GM13976 (cell line): Measurements from ENCODE around the gene PCGF1.

Experiments used
- DNase-seq: peaks from one replicate; pipeline ENCODE4 v3.0.0; 2012; ENCODE audit warnings: low spot score
- in situ Hi-C: fragments of 300-500 bp; cut with MboI; formaldehyde crosslinking; loops from one replicate; pipeline ENCODE4 v1.12.0; 2022; ENCODE audit warnings: low sequenced_read_pairs, mixed read lengths, inconsistent platforms; ENCODE audit not compliant: unreplicated experiment
- TF ChIP-seq, protein P1 (sequence below): IDR thresholded peaks from 2 replicates; pipeline ENCODE4 v1.5.1; 2012; ENCODE audit warnings: borderline replicate concordance, mild to moderate bottlenecking; ENCODE audit not compliant: insufficient read depth; ENCODE audit errors: extremely low read depth, missing control alignments, control extremely low read depth

PCGF1 gene

DNA sequence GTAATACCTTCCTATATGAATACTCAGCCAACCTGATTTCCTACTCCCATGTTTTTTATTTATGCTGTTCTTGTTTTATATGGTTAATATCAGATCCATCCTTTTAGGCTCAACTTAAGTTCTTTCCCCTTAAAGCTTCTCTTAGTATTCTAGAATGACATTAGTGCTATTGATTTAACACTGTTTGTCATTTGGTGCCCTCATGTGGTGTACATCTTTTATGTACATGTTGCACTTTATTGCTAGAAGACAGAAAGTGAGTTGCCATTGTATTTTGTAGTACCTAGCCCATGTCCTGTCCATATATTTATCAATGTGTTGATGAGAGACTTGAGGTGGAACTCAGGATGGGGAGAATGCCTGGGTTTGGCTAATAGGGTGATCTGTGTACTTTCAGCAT lies 24.7 kb upstream of the PCGF1 start:
- TF ChIP-seq, protein P1, sequence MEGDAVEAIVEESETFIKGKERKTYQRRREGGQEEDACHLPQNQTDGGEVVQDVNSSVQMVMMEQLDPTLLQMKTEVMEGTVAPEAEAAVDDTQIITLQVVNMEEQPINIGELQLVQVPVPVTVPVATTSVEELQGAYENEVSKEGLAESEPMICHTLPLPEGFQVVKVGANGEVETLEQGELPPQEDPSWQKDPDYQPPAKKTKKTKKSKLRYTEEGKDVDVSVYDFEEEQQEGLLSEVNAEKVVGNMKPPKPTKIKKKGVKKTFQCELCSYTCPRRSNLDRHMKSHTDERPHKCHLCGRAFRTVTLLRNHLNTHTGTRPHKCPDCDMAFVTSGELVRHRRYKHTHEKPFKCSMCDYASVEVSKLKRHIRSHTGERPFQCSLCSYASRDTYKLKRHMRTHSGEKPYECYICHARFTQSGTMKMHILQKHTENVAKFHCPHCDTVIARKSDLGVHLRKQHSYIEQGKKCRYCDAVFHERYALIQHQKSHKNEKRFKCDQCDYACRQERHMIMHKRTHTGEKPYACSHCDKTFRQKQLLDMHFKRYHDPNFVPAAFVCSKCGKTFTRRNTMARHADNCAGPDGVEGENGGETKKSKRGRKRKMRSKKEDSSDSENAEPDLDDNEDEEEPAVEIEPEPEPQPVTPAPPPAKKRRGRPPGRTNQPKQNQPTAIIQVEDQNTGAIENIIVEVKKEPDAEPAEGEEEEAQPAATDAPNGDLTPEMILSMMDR, result no peak
- no peak for DNase-seq
- in situ Hi-C loops, result loop anchor here (10.0 kb wide), 1 partner anchor 53 kb away; no protein-coding TSS in a partner anchor

DNA sequence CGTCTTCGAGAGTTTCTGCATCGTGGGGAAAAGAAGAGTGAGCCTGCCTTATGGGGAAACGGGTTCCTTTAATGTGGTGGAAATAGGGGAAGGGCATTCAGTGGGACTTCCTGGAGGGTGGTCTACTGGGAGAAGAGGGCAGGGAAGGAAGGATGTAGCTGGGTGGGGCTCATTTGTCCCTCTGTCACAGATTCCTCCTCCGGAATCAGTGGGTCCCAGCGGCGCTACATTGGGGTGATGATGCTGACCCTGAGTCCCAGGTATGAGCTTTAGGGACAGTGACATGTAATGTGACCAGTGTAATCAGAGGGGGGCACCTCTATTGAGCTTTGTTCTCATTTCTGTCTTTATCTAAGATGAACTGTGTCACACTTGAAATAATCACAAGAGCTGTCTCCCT lies 24.2 kb upstream of the PCGF1 start:
- TF ChIP-seq, protein P1, result no peak
- in situ Hi-C loops, result loop anchor here (10.0 kb wide), 1 partner anchor 53 kb away; no protein-coding TSS in a partner anchor

DNA sequence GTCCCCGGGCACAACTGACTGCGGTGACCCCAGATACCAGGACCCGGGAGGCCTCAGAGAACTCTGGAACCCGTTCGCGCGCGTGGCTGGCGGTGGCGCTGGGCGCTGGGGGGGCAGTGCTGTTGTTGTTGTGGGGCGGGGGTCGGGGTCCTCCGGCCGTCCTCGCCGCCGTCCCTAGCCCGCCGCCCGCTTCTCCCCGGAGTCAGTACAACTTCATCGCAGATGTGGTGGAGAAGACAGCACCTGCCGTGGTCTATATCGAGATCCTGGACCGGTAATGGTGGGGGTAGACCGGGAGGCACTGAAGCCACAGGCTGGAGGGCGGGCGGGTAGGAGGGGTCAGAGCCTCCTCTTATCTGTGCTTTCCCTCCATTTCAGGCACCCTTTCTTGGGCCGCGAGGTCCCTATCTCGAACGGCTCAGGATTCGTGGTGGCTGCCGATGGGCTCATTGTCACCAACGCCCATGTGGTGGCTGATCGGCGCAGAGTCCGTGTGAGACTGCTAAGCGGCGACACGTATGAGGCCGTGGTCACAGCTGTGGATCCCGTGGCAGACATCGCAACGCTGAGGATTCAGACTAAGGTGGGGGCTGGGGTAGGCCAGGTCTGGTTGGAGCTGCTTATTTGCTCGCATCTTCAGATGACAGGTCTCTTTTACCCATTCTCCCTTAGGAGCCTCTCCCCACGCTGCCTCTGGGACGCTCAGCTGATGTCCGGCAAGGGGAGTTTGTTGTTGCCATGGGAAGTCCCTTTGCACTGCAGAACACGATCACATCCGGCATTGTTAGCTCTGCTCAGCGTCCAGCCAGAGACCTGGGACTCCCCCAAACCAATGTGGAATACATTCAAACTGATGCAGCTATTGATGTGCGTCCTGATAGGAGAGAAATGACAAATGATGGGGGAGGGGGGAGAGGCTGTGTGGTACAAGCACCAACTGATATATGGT lies 23.0 kb upstream of the PCGF1 start:
- peak; percentile 85 for DNase-seq
- in situ Hi-C loops, result loop anchor here (10.0 kb wide), 1 partner anchor 54 kb away; no protein-coding TSS in a partner anchor
- TF ChIP-seq, protein P1, result no peak

More for the DNA sequence above, 24.2 kb upstream of the PCGF1 start:
- no peak for DNase-seq

DNA sequence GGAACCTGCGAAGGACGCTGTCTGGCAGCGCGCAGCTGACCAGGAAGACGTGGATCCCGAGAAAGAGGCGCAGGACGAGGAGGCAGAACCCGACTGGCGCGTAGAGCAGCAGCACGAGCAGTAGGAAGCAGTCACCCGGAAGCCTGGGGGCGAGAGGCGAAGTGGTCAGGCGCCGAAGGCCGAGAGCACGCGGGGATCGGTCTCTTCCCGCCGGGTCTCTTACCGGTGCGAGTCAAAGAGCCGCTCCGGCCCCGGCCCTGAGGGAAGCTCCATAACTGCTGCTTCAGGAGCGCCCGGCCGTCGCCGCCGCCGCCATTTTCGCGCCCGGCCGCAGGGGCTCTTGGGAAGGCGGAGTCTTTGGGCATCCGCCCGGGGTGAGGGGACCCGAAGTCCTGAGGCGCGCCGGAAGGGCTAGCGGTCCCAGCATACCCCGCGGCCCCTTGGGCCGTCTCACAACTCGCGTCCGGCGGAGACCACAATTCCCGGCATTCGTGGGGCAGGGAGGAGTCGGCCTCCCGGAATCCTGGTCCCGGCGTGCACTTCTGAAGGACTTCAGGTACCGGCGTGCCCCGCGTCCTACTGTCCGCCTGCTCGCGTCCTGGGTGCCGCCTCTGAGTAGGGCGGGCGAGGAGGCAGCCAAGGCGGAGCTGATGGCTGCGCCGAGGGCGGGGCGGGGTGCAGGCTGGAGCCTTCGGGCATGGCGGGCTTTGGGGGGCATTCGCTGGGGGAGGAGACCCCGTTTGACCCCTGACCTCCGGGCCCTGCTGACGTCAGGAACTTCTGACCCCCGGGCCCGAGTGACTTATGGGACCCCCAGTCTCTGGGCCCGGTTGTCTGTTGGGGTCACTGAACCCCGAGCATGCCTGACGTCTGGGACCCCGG lies 22.1 kb upstream of the PCGF1 start, which contains the start of the genes AUP1 and HTRA2:
Gene AUP1, minus strand, starts transcription at position 350 of the 882 bp plus-strand sequence. Its CDS starts 77 bp downstream, at position 273.
Gene HTRA2, plus strand, starts transcription at position 577 of the 882 bp plus-strand sequence. Its CDS starts 74 bp downstream, at position 651.
- in situ Hi-C loops, result loop anchor here (10.0 kb wide), 1 partner anchor 55 kb away; no protein-coding TSS in a partner anchor
- TF ChIP-seq, protein P1, result no peak
- peak; percentile 99 for DNase-seq

DNA sequence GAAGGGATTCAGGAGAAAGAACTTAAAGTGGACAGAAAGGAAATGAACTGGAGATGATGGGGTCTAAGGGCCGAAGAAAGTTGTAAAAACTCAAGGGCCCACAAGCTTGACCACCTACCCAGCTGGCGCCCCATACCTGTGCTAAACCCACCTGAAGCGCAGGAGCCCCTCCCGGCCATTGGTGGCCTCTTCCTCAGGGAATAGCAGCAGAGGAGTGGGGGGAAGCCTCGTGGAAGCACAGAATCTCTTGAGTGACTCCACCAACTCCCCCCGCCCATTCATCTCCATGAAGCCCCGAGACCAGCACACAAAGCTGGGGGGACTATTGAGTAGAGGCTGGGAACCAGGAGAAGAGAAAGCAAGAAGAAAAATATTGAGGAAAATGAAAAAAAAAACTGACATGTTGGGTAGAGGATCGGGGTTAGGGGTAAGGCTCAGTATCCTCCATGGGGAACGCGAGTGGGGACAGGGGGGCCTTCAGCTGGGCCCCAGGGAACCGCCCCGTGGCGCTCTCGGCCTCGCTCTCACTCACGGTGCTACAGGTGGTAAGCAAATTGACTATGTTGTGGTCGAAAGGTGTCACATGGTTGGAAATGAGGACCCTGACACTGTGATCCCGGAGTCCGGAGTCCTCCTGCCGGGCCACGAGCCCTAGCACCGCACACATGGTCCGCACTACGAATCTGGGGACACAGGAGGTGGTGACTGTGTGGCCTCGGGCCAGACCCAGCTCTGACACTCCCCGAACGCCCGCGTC lies 21.3 kb upstream of the PCGF1 start:
- in situ Hi-C loops, result no loop called here
- DNase-seq, result no peak
- TF ChIP-seq, protein P1, result peak; percentile 4
